ENCODE measurements around the gene PRC1.
"Not testable (repeated sequence)": the region's sequence is repeated elsewhere in the genome, so short reads cannot be mapped to it uniquely, and the experiment has no call there.

Gene PRC1

GRCh38 chr15:90922712-90923322, 71.5 kb downstream of the PRC1 start:
- not testable (repeated sequence) for H3K27ac ChIP-seq (ENCODE audit: low read depth, low read length); H3K4me1 ChIP-seq (ENCODE audit: control insufficient read depth, insufficient read depth, low read length, unreplicated experiment); H3K36me3 ChIP-seq (ENCODE audit: insufficient read depth, low read length); H2AFZ ChIP-seq (ENCODE audit: low read length, unreplicated experiment); H3K79me2 ChIP-seq (ENCODE audit: control insufficient read depth, insufficient read depth, low read length, unreplicated experiment); H3K4me3 ChIP-seq (ENCODE audit: low read depth, low read length); H3K27me3 ChIP-seq (ENCODE audit: insufficient read depth, low read length)

GRCh38 chr15:90921887-90922286, 72.4 kb downstream of the PRC1 start:
- Histone ChIP-seq H2AFZ (ENCODE audit: low read length, unreplicated experiment) (no peak overlapping the region), H3K27me3 (ENCODE audit: insufficient read depth, low read length) (no peaks in the 10 kb centered on the region), H3K36me3 (ENCODE audit: insufficient read depth, low read length) (no peaks in the 10 kb centered on the region), H3K4me1 (ENCODE audit: control insufficient read depth, insufficient read depth, low read length, unreplicated experiment) (no peaks in the 10 kb centered on the region), H3K4me3 (ENCODE audit: low read depth, low read length) (no peak overlapping the region), H3K27ac (ENCODE audit: low read depth, low read length) (no peak overlapping the region), H3K79me2 (ENCODE audit: control insufficient read depth, insufficient read depth, low read length, unreplicated experiment) (no peaks in the 10 kb centered on the region)

GRCh38 chr15:90918835-90919234, 75.5 kb downstream of the PRC1 start:
- Histone ChIP-seq H3K4me1 (ENCODE audit: control insufficient read depth, insufficient read depth, low read length, unreplicated experiment) (no peaks in the 10 kb centered on the region), H3K79me2 (ENCODE audit: control insufficient read depth, insufficient read depth, low read length, unreplicated experiment) (no peaks in the 10 kb centered on the region), H3K4me3 (ENCODE audit: low read depth, low read length) (no peak overlapping the region), H2AFZ (ENCODE audit: low read length, unreplicated experiment) (no peak overlapping the region), H3K27ac (ENCODE audit: low read depth, low read length) (no peak overlapping the region), H3K36me3 (ENCODE audit: insufficient read depth, low read length) (no peaks in the 10 kb centered on the region), H3K27me3 (ENCODE audit: insufficient read depth, low read length) (no peaks in the 10 kb centered on the region)

- Histone ChIP-seq H3K36me3 (ENCODE audit: insufficient read depth, low read length) (no peaks in the 10 kb centered on the region), H2AFZ (ENCODE audit: low read length, unreplicated experiment) (no peak overlapping the region), H3K79me2 (ENCODE audit: control insufficient read depth, insufficient read depth, low read length, unreplicated experiment) (no peaks in the 10 kb centered on the region), H3K4me3 (ENCODE audit: low read depth, low read length) (no peak overlapping the region), H3K27me3 (ENCODE audit: insufficient read depth, low read length) (no peaks in the 10 kb centered on the region), H3K4me1 (ENCODE audit: control insufficient read depth, insufficient read depth, low read length, unreplicated experiment) (no peaks in the 10 kb centered on the region), H3K27ac (ENCODE audit: low read depth, low read length) (no peak overlapping the region)
Measured at GRCh38 chr15:90918034-90918788, 76.1 kb downstream of the PRC1 start.

GRCh38 chr15:90917569-90917968, 76.8 kb downstream of the PRC1 start:
- no peaks in the 10 kb centered on the region for H3K4me1 ChIP-seq (ENCODE audit: control insufficient read depth, insufficient read depth, low read length, unreplicated experiment)
- H3K79me2 ChIP-seq (ENCODE audit: control insufficient read depth, insufficient read depth, low read length, unreplicated experiment): no peaks in the 10 kb centered on the region
- no peak overlapping the region for H3K27ac ChIP-seq (ENCODE audit: low read depth, low read length)
- H3K27me3 ChIP-seq (ENCODE audit: insufficient read depth, low read length): no peaks in the 10 kb centered on the region
- H2AFZ ChIP-seq (ENCODE audit: low read length, unreplicated experiment): no peak overlapping the region
- no peak overlapping the region for H3K4me3 ChIP-seq (ENCODE audit: low read depth, low read length)
- no peaks in the 10 kb centered on the region for H3K36me3 ChIP-seq (ENCODE audit: insufficient read depth, low read length)

GRCh38 chr15:90916461-90916860, 77.9 kb downstream of the PRC1 start:
- Histone ChIP-seq H3K27me3 (ENCODE audit: insufficient read depth, low read length) (no peaks in the 10 kb centered on the region), H3K79me2 (ENCODE audit: control insufficient read depth, insufficient read depth, low read length, unreplicated experiment) (no peaks in the 10 kb centered on the region), H3K4me1 (ENCODE audit: control insufficient read depth, insufficient read depth, low read length, unreplicated experiment) (no peaks in the 10 kb centered on the region), H2AFZ (ENCODE audit: low read length, unreplicated experiment) (no peak overlapping the region), H3K36me3 (ENCODE audit: insufficient read depth, low read length) (no peaks in the 10 kb centered on the region), H3K27ac (ENCODE audit: low read depth, low read length) (no peak overlapping the region), H3K4me3 (ENCODE audit: low read depth, low read length) (no peak overlapping the region)

All from ACC112 (cell line).